HG02759 (cell line): ENCODE measurements around the gene ARL15.

Experiments
- ATAC-seq: cut with Tn5 transposase; IDR thresholded peaks from one replicate; pipeline ENCODE4 v1.9.1; 2021; ENCODE audit warnings: mild to moderate bottlenecking, moderate library complexity; ENCODE audit not compliant: unreplicated experiment

The ARL15 gene

GRCh38 chr5:54288568-54289217 lies 21.7 kb downstream of the ARL15 start:
- no peak for ATAC-seq

DNA sequence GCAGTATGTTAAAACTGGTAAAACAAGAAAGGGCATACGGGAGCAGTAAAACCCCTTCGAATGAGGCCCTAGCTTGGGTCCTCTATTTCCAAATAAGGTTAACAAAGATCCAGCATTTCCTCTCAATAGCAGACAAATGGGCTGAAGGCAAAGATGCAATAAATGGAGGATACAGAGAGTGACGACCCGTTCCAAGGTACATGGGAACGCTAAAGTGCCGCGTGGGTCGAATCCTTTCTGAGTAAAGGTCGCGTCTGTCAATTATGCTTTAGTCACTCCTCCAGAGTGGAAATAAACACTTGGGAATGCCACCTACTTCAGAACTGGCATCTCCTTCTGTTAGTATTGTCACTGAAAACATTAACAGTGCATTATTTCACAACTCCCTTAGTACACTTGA lies 24.7 kb downstream of the ARL15 start:
- ATAC-seq = no peak

DNA sequence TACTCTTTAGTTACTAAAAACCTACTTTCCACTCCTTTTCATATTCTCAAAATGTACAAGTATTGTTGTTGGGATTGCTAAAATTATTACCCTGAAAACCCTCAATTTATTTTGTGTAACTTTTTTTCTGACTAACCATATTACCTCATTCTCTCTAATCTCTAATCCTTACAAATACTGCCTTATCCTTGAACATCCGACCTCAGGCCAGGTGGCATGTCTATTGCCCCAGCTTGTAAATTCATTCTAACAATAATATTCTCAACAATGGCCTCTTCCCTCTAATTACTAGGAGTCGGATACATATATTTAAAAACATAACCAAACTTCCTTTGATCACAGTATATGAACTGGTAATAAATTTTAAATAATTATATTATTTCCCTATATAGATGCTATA lies 25.8 kb downstream of the ARL15 start:
- ATAC-seq = no peak

DNA sequence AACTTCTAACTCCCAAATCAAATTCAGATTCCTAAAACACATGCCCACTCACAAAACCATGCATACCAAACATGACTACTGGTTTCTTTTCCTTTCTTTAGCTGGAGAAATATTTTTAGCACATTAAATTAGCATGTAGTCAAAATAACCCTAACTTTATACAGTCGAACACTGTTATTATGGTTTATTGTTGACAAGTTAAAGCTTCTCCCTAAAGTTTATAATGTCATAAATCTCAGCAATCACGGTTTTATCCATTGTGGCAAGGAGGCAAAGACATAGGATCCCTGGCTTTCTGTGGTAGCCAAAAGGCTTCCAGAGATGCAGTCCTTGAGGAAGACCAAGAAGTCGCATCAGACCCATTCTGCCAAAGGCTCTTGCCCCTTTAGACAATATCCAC lies 27.5 kb downstream of the ARL15 start:
- ATAC-seq = no peak

DNA sequence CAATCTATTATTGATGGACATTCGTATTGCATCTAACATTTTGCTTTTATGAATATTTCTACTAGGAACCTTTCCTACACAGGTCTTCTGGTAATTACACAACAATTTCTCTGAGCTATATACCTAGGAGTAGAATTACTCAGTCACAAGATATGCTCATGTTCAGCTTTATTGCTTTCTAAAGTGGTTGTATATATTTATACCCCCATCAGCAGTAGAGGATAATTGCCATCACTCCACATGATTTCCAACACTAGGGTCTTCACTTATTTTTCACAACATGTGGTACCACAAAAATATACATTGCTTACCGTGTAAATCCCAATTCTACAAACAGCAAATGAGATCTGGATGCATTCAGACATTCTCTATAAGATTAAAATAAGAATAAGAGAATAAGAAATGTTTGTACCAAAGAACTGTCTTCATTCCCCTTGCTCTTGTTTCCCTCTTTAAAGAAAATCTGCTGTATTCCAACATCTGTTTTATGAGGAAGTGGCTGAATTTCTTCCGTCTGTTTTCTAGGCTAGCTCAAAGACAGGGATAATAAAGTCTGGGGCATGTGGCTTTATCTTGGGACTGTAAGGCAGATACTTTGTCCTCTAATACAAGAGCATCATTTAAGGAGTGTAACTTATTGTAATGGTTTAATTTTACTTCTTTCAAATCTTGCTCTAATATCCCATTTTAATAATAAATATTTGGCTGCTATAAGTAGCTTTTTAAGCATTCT lies 28.2 kb downstream of the ARL15 start:
- no peak for ATAC-seq

- ATAC-seq = no peak
Measured at GRCh38 chr5:54279960-54280359, 30.4 kb downstream of the ARL15 start.

DNA sequence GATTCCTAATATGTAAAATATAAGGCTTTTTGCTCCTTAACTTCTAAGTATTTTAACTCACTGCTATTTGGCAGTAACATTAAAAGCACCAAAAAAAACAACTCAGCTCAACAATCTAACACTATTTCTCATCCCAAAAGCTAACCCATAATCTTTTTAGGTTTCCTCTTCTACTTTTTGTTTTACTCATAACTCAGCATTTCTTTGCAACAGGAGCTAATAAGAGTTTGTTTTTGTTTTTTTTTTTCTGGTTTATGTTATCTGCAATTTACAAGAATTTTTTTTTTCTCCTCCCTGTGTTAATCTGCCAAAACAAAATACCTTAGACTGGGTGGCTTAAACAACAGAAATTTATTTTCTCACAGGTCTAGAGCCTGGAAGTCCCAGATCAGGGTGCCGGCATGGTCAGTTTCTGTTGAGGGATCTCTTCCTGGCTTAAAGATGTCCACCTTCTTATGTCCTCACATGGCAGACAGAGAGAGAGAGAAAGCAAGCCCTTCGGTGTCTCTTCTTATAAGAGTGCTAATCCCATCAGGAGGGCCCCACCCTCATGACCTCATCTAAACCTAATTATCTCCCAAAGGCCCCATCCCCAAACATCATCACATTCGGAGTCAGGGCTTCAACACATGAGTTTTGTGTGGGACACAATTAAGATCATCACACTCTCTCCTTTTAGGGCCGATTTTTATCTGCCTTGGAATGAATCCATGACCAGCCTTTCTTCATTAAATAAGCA lies 31.2 kb downstream of the ARL15 start:
- no peak for ATAC-seq

DNA sequence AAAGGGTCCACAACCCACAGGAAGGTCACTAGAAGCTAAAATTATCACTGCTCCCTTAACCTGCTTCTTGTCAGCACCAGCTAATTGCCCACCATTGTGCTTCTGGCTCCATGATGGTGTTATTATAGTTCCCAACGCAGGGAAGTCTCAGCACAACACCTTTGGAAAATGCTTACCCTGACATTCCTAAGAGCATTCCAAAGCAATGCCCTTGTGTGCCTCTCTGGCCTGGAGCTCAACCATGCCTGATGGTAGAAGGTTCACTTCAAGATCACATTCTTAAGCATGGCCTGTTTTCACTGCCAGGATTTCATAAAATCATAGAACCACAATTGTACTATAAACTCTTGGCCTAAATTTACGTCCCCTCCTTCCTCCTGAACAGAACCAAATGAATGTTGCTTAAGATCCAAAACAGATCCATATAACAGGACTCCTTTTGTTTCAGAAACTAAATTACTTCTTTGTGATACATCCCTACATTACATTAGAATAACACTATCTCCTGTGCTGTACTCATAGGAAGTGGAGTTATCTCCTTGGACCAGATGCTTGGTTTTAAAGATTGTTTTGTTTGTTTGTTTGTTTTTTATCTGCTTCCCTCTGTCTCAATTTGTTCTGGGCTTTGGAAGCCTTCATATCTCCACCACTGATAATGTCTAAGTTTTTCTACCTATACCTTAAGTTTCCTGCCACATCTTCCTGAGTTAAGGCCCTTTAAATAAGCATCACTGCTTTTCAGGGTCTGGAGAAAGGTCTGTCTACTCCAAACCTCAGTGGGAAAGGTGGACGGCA lies 32.1 kb downstream of the ARL15 start:
- no peak for ATAC-seq

DNA sequence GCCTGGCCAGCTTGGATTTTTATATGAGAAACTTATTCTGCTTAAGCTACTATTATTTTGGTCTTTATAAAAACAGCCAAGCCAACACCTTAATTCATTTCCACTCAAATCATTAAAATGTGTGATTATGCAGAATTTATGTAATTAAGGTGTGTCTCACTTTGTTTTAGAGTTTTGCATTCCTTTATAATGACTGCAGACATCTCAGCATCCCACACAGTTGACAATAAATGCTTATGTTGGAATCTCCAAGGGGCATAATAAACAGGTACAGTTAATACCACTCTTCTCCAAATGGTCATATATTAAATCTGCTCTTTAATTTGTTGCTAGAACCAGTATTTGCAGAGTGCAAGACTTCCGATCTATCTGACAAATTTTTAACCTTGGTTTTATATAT lies 34.3 kb downstream of the ARL15 start:
- no peak for ATAC-seq

DNA sequence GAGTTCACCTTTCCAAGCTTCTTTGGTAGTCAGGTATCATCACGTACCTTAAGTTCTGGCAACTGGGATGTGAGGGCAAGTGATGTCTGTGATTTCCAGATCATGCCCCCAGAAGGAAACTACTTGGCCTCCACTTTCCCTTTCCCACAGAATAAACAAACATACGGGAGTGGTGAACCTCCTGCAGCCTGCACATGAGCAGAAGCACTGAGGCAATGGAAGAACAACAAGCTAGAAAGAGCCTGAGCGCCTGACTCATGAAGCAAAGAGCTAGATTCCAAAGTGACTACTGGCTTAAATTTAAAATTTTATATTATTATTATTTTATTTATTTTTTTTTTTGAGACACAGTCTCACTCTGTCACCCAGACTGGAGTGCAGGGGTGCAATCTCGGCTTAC lies 35.0 kb downstream of the ARL15 start:
- no peak for ATAC-seq

- no peak for ATAC-seq
Measured at GRCh38 chr5:54274944-54275343, 35.4 kb downstream of the ARL15 start.

DNA sequence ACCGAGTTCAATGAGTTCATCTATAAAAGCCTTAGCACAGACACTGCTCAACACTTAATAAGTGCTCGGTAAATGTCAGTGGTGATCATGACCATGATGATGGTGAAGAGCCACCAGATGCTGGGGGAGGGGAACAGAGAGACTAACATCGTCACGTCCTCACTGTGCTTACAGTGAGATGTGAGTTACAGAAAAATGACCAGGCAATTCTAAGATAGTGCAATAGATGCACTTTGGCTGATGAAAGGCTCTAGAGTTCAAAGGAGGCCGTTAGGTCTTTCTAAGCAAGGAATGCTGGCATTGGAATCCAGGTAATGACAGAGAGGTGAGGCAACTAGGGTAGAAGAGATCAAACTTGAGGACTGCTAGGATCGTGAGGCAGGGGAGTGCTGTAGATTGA lies 36.7 kb downstream of the ARL15 start:
- no peak for ATAC-seq

- no peak for ATAC-seq
Measured at GRCh38 chr5:54272746-54273145, 37.6 kb downstream of the ARL15 start.

DNA sequence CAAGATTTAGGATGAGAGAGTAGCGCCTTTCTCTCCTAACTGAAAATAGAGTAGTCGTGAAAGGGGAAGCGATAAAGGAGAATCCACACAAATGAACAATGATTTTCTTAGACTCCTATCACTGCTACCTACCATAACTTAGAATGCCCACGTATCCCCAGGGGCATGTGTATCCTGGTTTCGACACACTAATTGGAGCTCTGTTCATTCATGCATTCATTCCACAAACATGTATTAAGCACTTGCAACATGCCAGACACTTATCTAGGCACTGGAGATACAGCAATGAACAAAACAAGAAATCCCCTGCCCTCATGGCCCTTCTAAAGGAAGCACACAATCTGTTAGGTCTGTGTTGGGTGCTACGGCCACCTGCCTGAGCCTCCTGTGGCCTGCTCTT lies 40.0 kb downstream of the ARL15 start:
- ATAC-seq = no peak

- ATAC-seq = no peak
Measured at GRCh38 chr5:54264574-54264973, 45.8 kb downstream of the ARL15 start.

GRCh38 chr5:54263447-54263846 lies 46.9 kb downstream of the ARL15 start:
- ATAC-seq = no peak

GRCh38 chr5:54261596-54261995 lies 48.8 kb downstream of the ARL15 start:
- ATAC-seq = no peak

- no peak for ATAC-seq
Measured at GRCh38 chr5:54259981-54260380, 50.4 kb downstream of the ARL15 start.

DNA sequence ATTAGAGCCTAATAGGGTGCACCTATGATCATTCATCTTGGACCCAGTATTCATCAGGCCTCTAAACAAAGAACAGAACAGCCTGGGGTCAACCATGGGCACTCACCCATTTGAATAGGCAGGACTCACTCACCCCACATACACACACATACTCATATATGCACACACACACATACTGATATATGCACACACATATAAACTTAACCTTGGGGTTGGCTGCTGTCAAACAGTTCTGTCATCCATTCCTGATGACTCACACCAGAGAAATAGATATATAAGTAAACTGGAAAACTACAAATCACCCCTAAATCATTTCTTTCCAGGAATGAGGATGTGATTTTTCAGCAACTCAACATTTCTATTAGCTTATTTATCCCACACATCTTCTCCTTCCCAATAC lies 51.3 kb downstream of the ARL15 start:
- no peak for ATAC-seq

- ATAC-seq = no peak
Measured at GRCh38 chr5:54257366-54258118, 52.8 kb downstream of the ARL15 start.
